HEK293 (cell line): Measurements from ENCODE around the gene SMIM8.

Experiments
- CTCF ChIP-seq: fragments of 450-650 bp; formaldehyde crosslinking; IDR thresholded peaks from 2 replicates; pipeline ENCODE4 v1.5.1; 2016; ENCODE audit warnings: missing biosample characterization, missing genetic modification characterization
- PRDM10 ChIP-seq: fragments of 450-650 bp; formaldehyde crosslinking; IDR thresholded peaks from 2 replicates; pipeline ENCODE4 v1.5.1; 2016; ENCODE audit warnings: missing biosample characterization, missing genetic modification characterization
- SETDB1 ChIP-seq: IDR thresholded peaks from one replicate; pipeline ENCODE4 v1.6.1; 2017; ENCODE audit warnings: mild to moderate bottlenecking, low read length, moderate library complexity, mixed read lengths; ENCODE audit not compliant: insufficient read length
- ZNF266 ChIP-seq: fragments of 450-650 bp; formaldehyde crosslinking; IDR thresholded peaks from 2 replicates; pipeline ENCODE4 v1.5.1; 2016; ENCODE audit warnings: missing biosample characterization, missing genetic modification characterization, low read depth
- ZNF37A ChIP-seq: fragments of 450-650 bp; IDR thresholded peaks from 2 replicates; pipeline ENCODE4 v1.5.1; 2018; ENCODE audit warnings: missing biosample characterization, missing genetic modification characterization
- ZNF549 ChIP-seq: fragments of 450-650 bp; IDR thresholded peaks from 2 replicates; pipeline ENCODE4 v1.5.1; 2018; ENCODE audit warnings: missing biosample characterization, missing genetic modification characterization, mild to moderate bottlenecking, inconsistent platforms, moderate library complexity
- ZNF571 ChIP-seq: fragments of 450-650 bp; formaldehyde crosslinking; IDR thresholded peaks from 2 replicates; pipeline ENCODE4 v1.5.0; 2017; ENCODE audit warnings: missing biosample characterization, missing genetic modification characterization
- ZSCAN16 ChIP-seq: fragments of 450-650 bp; formaldehyde crosslinking; IDR thresholded peaks from 2 replicates; pipeline ENCODE4 v1.5.1; 2016; ENCODE audit warnings: missing biosample characterization, missing genetic modification characterization

- TF ChIP-seq CTCF (tag by site-specific recombination) (no peak), ZNF571 (tag by site-specific recombination) (no peak), ZNF549 (tag by site-specific recombination) (no peak), PRDM10 (no peak), ZNF37A (tag by site-specific recombination) (no peak), SETDB1 (no peak), ZNF266 (tag by site-specific recombination) (no peak), ZSCAN16 (tag by site-specific recombination) (no peak)
These were observed 30.5 kb upstream of the SMIM8 start for GRCh38 chr6:87291883-87292282.
